ENCODE results near the gene SEMA3G. TPM values are rescaled to one million over a fixed set of nuclear protein-coding genes. Genes with fewer than 3 reads are reported as not detected.

The SEMA3G gene
- total RNA-seq, 4 donors from 2014 or later = 0.34 to 9.8 (median 3.4) TPM

DNA sequence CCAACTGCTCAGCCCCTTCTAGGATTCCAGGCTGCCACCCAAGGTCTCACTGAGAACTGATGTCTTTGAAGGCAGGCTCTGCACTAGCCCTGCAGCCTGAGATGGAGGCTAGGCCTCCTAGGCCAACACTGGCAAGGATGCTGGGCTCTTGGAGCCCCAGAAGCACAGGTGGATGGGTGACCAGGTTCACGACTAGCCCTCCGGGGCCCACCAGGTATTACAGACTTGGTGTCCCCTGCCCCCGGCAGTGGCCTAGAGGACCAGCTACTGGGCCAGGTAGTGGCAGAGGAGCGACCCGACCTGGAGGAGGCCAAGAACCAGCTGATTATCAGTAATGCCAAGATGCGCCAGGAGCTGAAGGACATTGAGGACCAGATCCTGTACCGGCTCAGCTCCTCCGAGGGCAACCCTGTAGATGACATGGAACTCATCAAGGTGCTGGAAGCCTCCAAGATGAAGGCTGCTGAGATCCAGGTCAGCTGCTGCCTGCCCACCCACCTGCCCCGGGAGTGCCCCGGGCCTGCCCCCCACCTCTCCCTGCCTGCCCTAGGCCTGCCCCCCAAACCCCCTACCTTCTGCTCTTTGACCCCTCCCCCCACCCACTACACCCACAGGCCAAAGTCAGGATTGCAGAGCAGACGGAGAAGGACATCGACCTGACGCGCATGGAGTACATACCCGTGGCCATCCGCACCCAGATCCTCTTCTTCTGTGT is 52.5 kb downstream of the SEMA3G start:
- TF ChIP-seq POLR2A (IDR thresholded peaks at IDR 0.05) = no peak
- TF ChIP-seq, protein P1, sequence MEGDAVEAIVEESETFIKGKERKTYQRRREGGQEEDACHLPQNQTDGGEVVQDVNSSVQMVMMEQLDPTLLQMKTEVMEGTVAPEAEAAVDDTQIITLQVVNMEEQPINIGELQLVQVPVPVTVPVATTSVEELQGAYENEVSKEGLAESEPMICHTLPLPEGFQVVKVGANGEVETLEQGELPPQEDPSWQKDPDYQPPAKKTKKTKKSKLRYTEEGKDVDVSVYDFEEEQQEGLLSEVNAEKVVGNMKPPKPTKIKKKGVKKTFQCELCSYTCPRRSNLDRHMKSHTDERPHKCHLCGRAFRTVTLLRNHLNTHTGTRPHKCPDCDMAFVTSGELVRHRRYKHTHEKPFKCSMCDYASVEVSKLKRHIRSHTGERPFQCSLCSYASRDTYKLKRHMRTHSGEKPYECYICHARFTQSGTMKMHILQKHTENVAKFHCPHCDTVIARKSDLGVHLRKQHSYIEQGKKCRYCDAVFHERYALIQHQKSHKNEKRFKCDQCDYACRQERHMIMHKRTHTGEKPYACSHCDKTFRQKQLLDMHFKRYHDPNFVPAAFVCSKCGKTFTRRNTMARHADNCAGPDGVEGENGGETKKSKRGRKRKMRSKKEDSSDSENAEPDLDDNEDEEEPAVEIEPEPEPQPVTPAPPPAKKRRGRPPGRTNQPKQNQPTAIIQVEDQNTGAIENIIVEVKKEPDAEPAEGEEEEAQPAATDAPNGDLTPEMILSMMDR (IDR thresholded peaks at IDR 0.05) = no peak
- no peak for DNase-seq
- no peaks in the 10 kb centered on the region for H3K9me3 ChIP-seq
- H3K27me3 ChIP-seq = no peaks in the 10 kb centered on the region
- H3K4me3 ChIP-seq = no peak overlapping the region
- no peaks in the 10 kb centered on the region for H3K4me1 ChIP-seq
- H3K36me3 ChIP-seq = peaks cover 0 to 52% (median 0%) of the 10 kb centered on the region in 3 donors
- no peak overlapping the region for H3K27ac ChIP-seq
- WGBS, 2 donors = 91% methylated on average over 4 of the region's 16 CpGs; no CpG with 5 or more reads in 1 of the 2 donors
- intact Hi-C loops (cut with DNase I) = no loop called here

DNA sequence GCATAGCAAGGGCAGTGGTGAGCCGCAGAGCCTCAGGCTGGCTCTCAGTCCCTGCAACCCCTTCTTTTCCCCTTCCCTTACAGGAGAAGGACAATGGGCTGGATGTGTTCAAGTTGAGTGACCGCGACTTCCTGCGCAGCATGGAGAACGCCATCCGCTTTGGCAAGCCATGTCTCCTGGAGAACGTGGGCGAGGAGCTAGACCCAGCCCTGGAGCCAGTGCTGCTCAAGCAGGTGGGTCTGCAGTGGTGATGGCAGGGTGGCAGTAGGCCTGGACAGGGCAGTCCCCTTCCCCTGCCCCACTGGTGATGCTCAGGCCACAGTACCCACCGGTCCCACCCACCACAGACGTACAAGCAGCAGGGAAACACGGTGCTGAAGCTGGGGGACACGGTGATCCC is 53.8 kb downstream of the SEMA3G start:
- intact Hi-C loops (cut with DNase I) = no loop called here
- 92 to 100% methylated on average over 2 to 9 of the region's 12 CpGs for WGBS, 2 donors
- Histone ChIP-seq H3K27me3 (no peaks in the 10 kb centered on the region), H3K9me3 (no peaks in the 10 kb centered on the region), H3K4me3 (no peak overlapping the region), H3K4me1 (no peaks in the 10 kb centered on the region), H3K36me3 (peaks cover 0 to 52% (median 0%) of the 10 kb centered on the region in 3 donors), H3K27ac (no peak overlapping the region)
- DNase-seq = no peak
- TF ChIP-seq, protein P1 (IDR thresholded peaks at IDR 0.05) = no peak
- TF ChIP-seq POLR2A (IDR thresholded peaks at IDR 0.05) = no peak

DNA sequence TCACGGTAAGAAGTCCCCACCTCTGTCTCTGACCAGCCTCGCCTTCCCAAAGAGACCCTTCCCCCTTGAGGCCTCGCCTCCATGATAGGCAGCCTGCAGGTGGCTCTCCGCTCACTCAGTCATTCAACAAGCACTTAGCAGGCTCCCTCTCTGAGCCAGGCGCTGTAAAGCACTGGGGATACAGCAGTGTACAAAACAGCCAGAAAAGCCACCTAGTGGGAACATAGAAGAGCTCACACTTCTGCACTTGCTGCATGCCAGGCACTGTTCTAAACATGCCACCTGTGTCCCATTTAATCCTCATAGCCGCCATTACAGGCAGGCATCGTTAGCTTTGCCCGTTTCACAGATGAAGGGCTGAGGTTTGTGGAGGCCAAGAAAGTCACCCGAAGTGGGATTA is 56.0 kb downstream of the SEMA3G start:
- intact Hi-C loops (cut with DNase I) = no loop called here
- WGBS, 2 donors = 87 to 88% methylated on average over 4 to 7 of the region's 9 CpGs
- H3K36me3 ChIP-seq = peaks cover 0 to 50% (median 0%) of the 10 kb centered on the region in 3 donors

DNA sequence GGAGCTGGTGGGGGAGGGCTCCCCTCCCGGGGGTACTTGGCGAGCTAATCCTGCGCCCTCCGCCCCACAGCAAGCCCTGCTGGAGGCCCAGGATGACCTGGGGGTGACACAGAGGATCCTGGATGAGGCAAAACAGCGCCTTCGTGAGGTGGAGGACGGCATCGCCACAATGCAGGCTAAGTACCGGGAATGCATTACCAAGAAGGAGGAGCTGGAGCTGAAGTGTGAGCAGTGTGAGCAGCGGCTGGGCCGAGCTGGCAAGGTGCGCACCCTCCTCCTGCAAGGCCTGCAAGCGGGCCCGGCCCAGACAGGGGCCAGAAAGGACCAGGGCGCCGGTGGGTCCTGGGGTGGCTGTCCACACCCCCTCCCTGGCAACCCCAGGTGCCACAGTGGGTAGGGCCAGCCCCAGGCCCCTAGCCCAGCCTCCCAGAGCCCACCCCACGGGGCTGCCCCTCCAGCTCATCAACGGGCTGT is 56.5 kb downstream of the SEMA3G start:
- TF ChIP-seq POLR2A (IDR thresholded peaks at IDR 0.05) = no peak
- TF ChIP-seq, protein P1 (IDR thresholded peaks at IDR 0.05) = no peak
- Histone ChIP-seq H3K27me3 (no peaks in the 10 kb centered on the region), H3K9me3 (no peaks in the 10 kb centered on the region), H3K4me3 (no peak overlapping the region), H3K27ac (no peak overlapping the region), H3K36me3 (peaks cover 0 to 44% (median 0%) of the 10 kb centered on the region in 3 donors), H3K4me1 (no peaks in the 10 kb centered on the region)
- WGBS, 2 donors = 86% methylated on average over 9 of the region's 18 CpGs; no CpG with 5 or more reads in 1 of the 2 donors
- DNase-seq = no peak
- intact Hi-C loops (cut with DNase I) = no loop called here

More for the DNA sequence above, 56.0 kb downstream of the SEMA3G start:
- Histone ChIP-seq H3K4me1 (no peaks in the 10 kb centered on the region), H3K9me3 (no peaks in the 10 kb centered on the region), H3K27ac (no peak overlapping the region), H3K27me3 (no peaks in the 10 kb centered on the region), H3K4me3 (no peak overlapping the region)
- TF ChIP-seq, protein P1 (IDR thresholded peaks at IDR 0.05) = no peak
- no peak for TF ChIP-seq POLR2A (IDR thresholded peaks at IDR 0.05)
- DNase-seq = no peak

DNA sequence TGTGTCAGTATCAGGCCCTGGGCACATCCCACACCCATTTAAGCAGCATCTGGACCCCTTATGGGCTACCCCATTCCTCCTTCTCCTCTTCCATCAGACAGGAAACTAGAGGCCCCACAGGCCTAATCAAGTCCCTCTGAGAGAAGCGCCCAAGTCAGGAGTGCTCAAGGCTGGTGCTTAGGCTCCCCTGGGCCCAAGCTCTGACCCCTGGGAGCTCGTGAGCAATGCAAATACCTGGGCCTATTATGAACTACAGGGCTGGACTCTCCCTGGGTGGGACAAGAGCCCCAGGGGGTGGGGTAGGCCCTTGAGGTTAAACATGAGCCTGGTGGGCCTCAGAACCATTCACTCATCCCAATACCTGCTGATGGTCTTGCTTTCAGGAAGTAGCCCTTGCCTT is 57.4 kb downstream of the SEMA3G start:
- Histone ChIP-seq H3K4me3 (no peak overlapping the region), H3K9me3 (no peaks in the 10 kb centered on the region), H3K27ac (no peak overlapping the region), H3K4me1 (no peaks in the 10 kb centered on the region), H3K36me3 (peaks cover 0 to 35% (median 0%) of the 10 kb centered on the region in 3 donors), H3K27me3 (no peaks in the 10 kb centered on the region)
- 80 to 100% methylated on average over 1 to 2 of the region's 2 CpGs for WGBS, 2 donors
- intact Hi-C loops (cut with DNase I) = no loop called here
- TF ChIP-seq, protein P1 (IDR thresholded peaks at IDR 0.05) = no peak
- TF ChIP-seq POLR2A (IDR thresholded peaks at IDR 0.05) = no peak
- DNase-seq = no peak
